ENCODE results near the gene FBN1.
A peak's percentile ranks its signal among the peaks of the same experiment; 100 is the strongest.

The FBN1 gene

DNA sequence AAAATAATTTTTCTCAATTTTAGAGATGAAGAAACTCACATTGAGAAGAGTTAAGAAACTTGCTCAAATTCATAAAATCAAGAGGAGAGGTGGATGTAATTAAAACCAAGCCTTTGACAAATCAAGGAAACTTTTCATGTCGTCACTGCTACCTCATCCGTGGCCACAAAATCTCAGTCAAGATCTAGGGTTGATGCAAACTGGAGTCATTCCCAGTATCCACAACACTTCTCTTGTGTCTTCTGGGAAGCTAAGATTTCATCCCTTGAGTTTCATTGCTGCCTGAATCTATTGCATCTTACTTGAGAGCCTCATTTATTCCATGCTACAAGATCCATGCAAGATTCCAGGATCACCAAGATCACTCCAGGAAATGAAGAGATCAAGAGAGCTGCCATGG is 5.4 kb upstream of the FBN1 start:
- TF ChIP-seq, protein P1, sequence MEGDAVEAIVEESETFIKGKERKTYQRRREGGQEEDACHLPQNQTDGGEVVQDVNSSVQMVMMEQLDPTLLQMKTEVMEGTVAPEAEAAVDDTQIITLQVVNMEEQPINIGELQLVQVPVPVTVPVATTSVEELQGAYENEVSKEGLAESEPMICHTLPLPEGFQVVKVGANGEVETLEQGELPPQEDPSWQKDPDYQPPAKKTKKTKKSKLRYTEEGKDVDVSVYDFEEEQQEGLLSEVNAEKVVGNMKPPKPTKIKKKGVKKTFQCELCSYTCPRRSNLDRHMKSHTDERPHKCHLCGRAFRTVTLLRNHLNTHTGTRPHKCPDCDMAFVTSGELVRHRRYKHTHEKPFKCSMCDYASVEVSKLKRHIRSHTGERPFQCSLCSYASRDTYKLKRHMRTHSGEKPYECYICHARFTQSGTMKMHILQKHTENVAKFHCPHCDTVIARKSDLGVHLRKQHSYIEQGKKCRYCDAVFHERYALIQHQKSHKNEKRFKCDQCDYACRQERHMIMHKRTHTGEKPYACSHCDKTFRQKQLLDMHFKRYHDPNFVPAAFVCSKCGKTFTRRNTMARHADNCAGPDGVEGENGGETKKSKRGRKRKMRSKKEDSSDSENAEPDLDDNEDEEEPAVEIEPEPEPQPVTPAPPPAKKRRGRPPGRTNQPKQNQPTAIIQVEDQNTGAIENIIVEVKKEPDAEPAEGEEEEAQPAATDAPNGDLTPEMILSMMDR (IDR thresholded peaks at IDR 0.05; ENCODE audit: extremely low read depth, missing control alignments) = no peak

DNA sequence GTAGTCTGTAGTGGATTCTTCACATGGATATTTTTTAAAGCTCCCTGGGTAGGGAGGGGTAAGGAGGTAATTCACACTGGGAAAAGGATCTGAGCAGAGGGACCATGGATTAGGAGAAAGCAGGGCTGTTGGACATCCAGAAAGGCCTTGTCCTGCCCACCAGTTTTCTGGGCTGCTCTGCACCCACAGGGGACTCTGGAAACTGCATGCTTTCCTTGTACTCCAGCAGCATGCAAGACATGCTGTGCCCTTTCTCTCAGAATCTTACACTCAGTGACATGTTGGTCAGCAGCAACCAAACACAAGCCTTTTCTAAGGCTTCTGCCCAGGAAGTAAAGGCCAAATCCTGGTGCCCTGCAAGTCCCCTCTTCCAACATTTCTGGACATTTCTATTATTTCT is 2.5 kb upstream of the FBN1 start:
- TF ChIP-seq, protein P1 (IDR thresholded peaks at IDR 0.05; ENCODE audit: extremely low read depth, missing control alignments) = no peak
- peak; percentile 9 for DNase-seq (ENCODE audit: low spot score)

More for the DNA sequence above, 5.4 kb upstream of the FBN1 start:
- DNase-seq (ENCODE audit: low spot score) = no peak

DNA sequence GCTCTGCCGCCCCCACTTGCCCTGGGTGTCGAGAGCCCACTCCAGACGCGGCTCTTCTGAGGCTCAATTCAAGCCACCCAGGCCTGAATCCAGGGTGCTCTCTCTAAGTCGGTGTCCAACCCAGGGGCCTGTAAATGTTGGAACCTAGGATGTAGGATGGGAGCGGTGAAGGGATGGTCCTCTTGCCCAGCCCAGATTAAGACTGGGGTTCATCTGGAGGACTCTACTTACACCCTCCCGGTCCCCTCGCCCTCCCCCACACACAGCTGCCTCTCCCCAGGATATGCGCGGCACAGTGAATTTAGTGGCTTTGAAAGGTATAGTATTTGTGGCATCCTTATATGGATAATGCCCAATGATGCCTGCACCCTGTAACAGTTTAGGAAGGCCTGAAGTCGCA is 822 bp upstream of the FBN1 start:
- TF ChIP-seq, protein P1 (IDR thresholded peaks at IDR 0.05; ENCODE audit: extremely low read depth, missing control alignments) = no peak
- DNase-seq (ENCODE audit: low spot score) = no peak

DNA sequence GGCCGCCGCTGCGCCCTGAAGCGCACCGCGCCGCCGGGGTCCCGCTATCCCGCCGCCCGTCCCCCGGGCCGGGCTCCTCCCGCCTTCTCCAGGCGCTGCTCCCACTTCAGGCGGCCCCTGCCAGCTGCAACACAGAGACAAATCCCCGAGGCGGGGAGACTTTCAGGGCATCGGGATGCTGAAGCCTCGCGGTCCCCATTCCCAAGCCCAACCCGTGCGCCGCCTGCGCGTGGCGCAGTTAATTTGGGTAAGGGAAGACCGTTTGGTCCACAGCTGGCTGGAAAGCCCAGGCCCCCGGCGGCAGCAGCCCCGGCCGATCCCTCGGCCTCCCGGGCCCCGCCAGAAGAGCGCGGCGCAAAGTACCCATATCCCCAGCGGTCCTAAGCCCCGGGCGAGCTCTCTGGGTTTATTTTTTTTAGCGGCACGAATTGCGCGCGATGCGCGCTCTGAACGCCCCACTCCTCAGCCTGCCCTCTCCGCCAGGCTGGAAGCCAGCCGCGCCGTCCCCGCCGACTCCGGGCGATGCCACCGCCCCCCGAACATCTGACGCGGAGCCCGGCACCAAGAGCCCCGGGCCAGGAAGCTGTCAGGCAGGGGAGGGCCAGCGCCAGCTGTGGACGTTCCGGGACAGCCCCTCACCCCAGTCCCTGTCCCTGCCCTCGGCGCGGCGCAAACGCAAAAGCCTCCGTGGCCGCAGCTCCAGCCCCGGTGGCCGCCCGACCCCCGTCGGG is 517 bp downstream of the FBN1 start:
- TF ChIP-seq, protein P1 (IDR thresholded peaks at IDR 0.05; ENCODE audit: extremely low read depth, missing control alignments) = no peak
- peak; percentile 75 for DNase-seq (ENCODE audit: low spot score)

DNA sequence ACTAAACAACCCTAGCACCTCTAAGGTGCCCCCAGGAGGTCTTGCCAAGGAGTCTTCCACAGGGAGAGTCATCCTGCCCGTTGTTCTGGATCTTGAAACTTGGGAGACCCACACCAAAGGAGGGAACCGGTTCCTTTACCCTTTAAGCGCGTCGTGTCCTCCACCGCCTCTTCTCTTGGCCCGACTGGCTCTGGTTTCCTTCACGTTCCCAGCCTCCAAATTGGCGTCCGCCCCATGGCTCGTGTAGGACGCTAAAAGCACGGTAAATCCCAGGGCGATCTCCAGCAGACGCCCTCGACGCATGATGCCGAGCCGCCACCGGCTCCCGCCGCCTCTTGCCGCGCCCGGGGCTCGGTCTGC is 1.1 kb downstream of the FBN1 start:
- DNase-seq (ENCODE audit: low spot score) = peak; percentile 52
- TF ChIP-seq, protein P1 (IDR thresholded peaks at IDR 0.05; ENCODE audit: extremely low read depth, missing control alignments) = no peak

DNA sequence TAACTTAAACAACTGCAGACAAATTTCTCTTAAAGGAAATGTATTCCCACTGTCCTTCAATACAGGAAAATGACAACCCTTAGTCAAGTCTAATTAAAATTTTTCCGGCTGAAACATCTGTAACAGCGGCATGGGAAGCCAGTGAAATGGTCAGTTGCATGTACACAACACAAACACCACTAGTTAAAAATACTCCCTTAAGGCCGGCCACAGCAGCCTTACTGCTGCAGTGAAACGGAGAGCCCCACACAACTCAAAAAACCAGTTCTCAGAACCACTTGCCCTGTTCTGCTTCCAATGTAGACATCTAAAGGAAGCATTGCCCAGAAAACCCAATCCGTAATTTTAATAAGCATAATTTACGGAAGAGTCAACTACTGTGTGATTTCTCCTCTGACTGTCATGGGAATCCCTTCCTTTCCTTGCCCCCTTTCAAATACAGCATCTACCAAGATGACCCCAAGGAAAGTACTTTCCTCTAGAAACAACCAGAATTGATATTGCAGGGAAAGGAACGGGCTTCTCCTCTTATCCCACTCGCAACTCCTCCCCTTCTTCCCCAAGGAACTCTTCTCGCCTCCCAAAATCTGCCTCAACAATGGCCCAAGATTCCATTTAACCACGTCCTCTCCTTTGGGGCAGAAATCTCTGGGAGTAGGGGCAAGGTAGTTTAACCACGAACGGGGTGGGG is 1.6 kb downstream of the FBN1 start:
- DNase-seq (ENCODE audit: low spot score) = no peak
- TF ChIP-seq, protein P1 (IDR thresholded peaks at IDR 0.05; ENCODE audit: extremely low read depth, missing control alignments) = no peak

DNA sequence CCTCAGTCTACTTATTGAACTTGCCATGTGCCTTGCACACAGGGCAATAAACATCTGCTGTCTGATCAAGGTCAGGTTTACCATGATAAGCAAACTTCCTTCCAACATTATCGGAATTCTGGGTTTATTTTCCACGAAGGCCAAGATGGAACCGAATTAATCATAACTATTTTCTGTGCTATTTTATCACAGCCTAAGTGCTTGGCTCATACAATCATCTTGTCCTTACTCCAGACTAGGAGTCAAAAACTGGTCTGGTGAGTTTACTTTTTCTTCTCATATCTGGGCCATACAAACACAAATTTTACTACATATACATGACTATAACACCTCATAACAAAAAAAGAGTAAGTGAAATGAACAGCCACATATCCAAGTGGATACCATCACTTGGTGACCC is 2.3 kb downstream of the FBN1 start:
- TF ChIP-seq, protein P1 (IDR thresholded peaks at IDR 0.05; ENCODE audit: extremely low read depth, missing control alignments) = no peak
- no peak for DNase-seq (ENCODE audit: low spot score)
